Muscle of arm (tissue), 12 donors: Measurements from ENCODE around the gene NEDD9. TPM values are rescaled to one million over a fixed set of nuclear protein-coding genes. Genes with fewer than 3 reads are reported as not detected.
A peak's percentile ranks its signal among the peaks of the same experiment; 100 is the strongest.

Experiments used
- DNase-seq: peaks from one replicate; pipeline ENCODE4 v3.0.0-alpha.2; 2013
- polyA plus RNA-seq, 12 donors: library from polyadenylated mRNA; unstranded; fragments of 120-200 nt; gene quantifications; one replicate each; pipeline ENCODE4 v1.2.1, GENCODE V29; 2013; ENCODE audit not compliant: insufficient read length in 12 of 12

The NEDD9 gene
- polyA plus RNA-seq, 12 donors, result 8.6 to 46.0 (median 12.2) TPM; not detected in 1

DNA sequence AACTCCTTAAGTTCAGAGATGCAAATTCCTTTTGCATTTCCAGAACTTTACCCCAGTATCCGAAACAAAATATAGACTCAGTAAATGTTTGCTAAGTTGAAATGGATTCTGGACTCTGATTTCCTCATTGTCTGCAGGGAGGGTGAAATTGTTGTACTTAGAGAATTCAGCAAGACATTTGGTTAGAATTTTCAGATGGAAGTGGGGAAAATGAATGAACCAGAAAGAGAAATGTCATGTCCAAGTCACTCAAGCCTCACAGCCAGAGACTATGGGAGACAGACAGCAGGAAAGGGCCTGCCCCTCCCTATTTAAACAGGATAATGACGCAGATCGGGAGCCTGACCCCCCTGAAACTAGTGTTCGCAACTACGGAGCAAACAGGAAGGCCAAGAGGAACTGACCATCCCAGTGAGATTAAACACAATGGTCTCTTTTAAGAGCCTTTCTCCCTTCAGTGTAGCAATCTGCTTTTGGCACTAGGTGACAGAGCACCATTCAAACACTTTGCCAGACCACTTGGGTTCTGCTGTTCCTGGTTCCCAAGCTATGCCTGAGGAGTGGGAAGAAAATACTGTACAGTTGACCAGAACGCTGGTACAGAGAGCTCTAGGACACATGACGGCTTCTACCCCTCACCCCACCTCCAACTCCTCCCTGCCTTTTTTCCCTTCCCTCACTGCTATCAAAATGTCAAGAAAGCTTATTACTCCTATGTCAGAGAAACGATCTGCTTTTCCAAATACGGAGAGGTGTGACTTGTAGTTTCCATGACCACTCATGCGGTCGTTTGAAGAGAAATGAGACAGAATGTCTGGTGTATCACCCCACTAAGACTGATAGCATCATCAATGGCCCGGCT lies 13.7 kb downstream of the NEDD9 start:
- no peak for DNase-seq

- DNase-seq, result no peak
Measured at GRCh38 chr6:11218102-11218442, 14.4 kb downstream of the NEDD9 start.

- no peak for DNase-seq
Measured at GRCh38 chr6:11217360-11218101, 14.9 kb downstream of the NEDD9 start.

- DNase-seq, result no peak
Measured at GRCh38 chr6:11215773-11216172, 16.7 kb downstream of the NEDD9 start.

GRCh38 chr6:11214901-11215300 lies 17.6 kb downstream of the NEDD9 start:
- no peak for DNase-seq

DNA sequence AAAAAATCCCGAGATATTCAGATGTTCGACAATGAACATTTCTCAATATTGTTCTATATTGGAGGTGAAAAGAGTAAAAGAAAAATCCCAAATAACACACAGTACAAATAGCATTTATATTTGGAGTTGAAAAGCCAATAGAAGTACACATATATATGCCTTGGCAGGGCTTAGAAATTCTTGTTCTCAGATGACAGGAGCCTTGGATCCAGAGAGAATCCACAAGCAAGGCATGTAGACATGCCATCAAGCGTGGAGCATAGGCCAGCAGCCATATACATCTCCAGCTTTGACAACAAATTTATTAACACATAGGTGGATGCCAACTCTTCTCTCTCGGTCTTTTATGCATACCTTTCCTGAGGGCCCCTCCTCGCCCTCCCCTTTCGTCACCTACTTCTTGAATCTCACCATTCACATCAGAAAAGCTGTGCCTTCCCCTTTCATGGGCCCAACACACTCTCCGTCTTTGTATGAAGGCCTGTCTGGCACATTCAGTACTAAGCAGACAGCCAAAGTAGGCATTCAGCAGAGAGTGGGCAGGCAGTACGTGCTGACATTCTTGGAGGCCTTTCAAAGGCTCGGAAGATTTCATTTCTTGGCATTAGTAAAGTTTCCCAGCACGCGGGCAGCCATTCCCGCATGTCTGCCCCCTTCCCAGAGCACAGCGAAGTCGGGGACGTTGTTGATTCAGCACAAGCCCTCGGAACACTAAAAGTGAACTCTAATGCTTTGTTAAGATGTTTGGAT lies 18.2 kb downstream of the NEDD9 start:
- no peak for DNase-seq

GRCh38 chr6:11213422-11214021 lies 18.9 kb downstream of the NEDD9 start:
- DNase-seq, result peak; percentile 75

- DNase-seq, result no peak
Measured at GRCh38 chr6:11212664-11213063, 19.8 kb downstream of the NEDD9 start.

DNA sequence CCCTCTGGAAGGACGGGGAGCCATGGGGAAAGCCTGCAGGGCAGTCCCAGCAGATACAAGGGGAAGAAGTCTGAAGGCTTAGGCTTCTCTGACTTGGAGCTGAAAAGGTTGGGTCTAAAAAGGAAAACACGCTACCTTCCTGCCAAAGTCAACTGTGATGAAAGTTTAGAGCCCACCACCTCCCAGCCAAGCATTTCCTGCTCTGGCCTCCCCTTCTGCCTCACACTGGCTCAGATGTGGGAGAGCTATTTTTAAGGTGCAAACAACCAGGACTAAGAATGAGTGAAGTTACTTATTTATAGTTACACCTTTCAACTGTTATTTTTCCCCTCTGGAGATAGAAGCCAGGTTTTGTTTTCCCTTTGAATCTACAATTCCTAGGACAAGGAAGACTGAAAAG lies 21.2 kb downstream of the NEDD9 start:
- DNase-seq, result no peak

GRCh38 chr6:11210386-11211138 lies 21.9 kb downstream of the NEDD9 start:
- DNase-seq, result no peak

- DNase-seq, result no peak
Measured at GRCh38 chr6:11209906-11210305, 22.6 kb downstream of the NEDD9 start.

DNA sequence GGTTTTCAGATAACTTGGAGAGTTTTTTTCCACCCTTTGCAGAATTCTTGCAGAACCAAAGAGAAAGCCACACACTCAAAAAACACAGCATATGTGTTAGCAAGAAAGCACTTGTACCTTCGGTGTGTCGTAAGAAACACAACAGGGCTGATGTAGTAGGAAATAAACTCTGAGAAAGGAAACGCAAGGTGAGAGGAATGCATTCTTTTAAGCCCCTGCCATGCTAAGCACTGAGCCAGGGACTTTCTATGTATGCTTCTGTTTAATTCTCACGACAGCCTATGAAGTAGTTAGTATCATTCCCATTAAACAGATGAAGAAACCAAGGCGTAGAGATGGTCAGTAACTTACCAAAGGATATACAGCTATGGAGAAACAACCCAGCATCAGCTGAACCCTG lies 23.1 kb downstream of the NEDD9 start:
- no peak for DNase-seq

GRCh38 chr6:11208854-11209253 lies 23.6 kb downstream of the NEDD9 start:
- no peak for DNase-seq

GRCh38 chr6:11208267-11208666 lies 24.2 kb downstream of the NEDD9 start:
- no peak for DNase-seq

GRCh38 chr6:11207199-11207968 lies 25.1 kb downstream of the NEDD9 start:
- DNase-seq, result peak; percentile 70

- no peak for DNase-seq
Measured at GRCh38 chr6:11206576-11206975, 25.9 kb downstream of the NEDD9 start.

- DNase-seq, result no peak
Measured at GRCh38 chr6:11204794-11205366, 27.6 kb downstream of the NEDD9 start.

DNA sequence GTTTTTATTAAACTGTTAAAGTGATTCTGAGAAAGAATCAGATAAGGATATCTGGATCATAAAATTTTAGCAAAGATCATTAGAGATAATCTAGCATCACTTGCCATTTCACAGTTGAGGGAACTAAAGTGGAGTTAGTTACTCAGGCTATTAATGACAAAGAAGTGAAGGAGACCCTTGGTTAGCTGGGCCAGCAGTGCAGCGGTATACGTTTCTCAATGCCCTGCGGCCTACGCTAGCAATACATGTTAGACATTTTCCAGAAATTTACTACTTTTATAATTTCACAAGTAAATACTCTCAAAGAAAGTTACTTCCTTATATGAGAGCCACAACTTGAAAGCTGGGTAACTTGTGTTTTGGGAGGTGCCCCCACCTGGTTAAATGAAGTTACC lies 28.5 kb downstream of the NEDD9 start:
- DNase-seq, result no peak

DNA sequence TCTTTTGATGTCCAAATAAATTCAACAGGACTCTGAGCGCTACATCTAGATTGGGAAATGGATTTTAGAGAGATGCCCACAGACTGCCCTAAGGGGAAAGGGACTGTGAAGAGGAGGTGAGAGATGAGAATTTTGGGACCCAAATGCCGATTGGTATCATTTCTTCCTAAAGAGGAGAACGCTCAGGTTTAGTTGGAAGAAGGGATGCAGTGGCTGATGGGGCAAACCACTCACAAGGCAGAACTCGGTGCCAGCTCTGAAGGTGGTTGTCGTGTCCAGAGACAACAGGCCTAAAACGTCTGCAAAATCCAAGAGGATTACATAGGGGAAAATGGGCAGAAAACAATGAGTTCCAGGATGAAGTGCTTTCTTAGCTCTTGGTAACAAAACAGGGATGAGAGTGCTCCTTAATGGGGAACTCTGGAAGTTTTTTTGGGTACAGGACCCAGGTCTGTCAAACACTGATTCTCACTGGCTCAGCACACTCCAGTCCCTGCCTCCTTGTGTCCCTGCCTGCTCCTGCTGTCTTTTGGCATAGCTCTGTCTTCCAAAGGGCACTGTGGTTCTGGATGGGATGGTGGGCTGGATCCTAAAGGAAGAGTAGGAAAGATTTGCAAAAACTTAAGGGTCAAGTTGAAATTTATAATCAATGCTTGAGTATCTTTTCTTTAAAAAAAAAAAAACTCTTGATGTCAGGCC lies 29.0 kb downstream of the NEDD9 start:
- DNase-seq, result no peak
